K562 (cell line): ENCODE data around the gene GOT1. TPM values are rescaled to one million over a fixed set of nuclear protein-coding genes. Genes with fewer than 3 reads are reported as not detected.

Source experiments
- ATAC-seq: fragments of 200-7000 bp; cut with Tn5 transposase; 3 replicates; pipeline ENCODE4 v1.9.1; 2020; ENCODE audit warnings: moderate library complexity
- BruUV-seq: library from RNA; stranded (reverse); fragments of 400-500 nt; replicated peaks from 2 replicates; lab custom pipeline; 2021; lab: Mats Ljungman, UMichigan
- CTCF ChIA-PET: fragments of 300-600 bp; formaldehyde crosslinking; extraction: SDS; loops from one replicate; lab custom pipeline; 2021; ENCODE audit warnings: low intra/inter-chr PET ratio; lab: Yijun Ruan, JAX
- POLR2A ChIA-PET: fragments of 300-600, 350-650 bp; sonication (Branson Sonifier 250); formaldehyde crosslinking; extraction: SDS; loops from one replicate; lab custom pipeline; 2021; ENCODE audit warnings: antibody characterized with exemption, inconsistent platforms; lab: Yijun Ruan, JAX
- DNase-seq, 4 experiments: peaks; one replicate each; pipeline versions ENCODE4 v3.0.0 to v3.0.0-alpha.2; 2011 to 2018; ENCODE audit warnings: low spot score in 3 of 4, mixed read lengths in 3 of 4; ENCODE audit errors: extremely low read depth in 1 of 4
- FAIRE-seq: peaks from 2 replicates; lab custom pipeline; 2011; peaks lifted over from hg19 to GRCh38; lab: Jason Lieb, UNC
- H2AFZ ChIP-seq: 2 replicates; pipeline ENCODE4 v1.6.0; 2011; ENCODE audit warnings: low read depth, low read length, control low read depth, inconsistent platforms
- H3K27ac ChIP-seq: fragments of 200-600 bp; 3 replicates; pipeline ENCODE4 v1.8.0; 2011; ENCODE audit warnings: low read depth, mild to moderate bottlenecking, control low read depth, inconsistent platforms, low read length, moderate library complexity, mixed read lengths; ENCODE audit errors: extremely low read depth
- H3K27me3 ChIP-seq, 2 experiments: fragments of 300-600 bp in 1 of 2; 2 replicates in 1 of 2; 3 replicates in 1 of 2; pipeline versions ENCODE4 v1.6.0 to v1.8.0; 2011; ENCODE audit warnings: inconsistent platforms in 2 of 2, low read length in 2 of 2, mild to moderate bottlenecking in 1 of 2, mixed read lengths in 1 of 2, moderate library complexity in 1 of 2; ENCODE audit not compliant: control insufficient read depth in 2 of 2, insufficient read depth in 2 of 2
- H3K36me3 ChIP-seq: fragments of 300-600 bp; 3 replicates; pipeline ENCODE4 v1.8.0; 2011; ENCODE audit warnings: mild to moderate bottlenecking, low read length, inconsistent platforms; ENCODE audit not compliant: control insufficient read depth, insufficient read depth
- H3K4me1 ChIP-seq, 2 experiments: fragments of 200-600 bp in 1 of 2; replicated peaks in 1 of 2; 2 replicates in 1 of 2; 3 replicates in 1 of 2; pipeline versions ENCODE4 v1.5.1 to v1.8.0; 2011; ENCODE audit warnings: inconsistent platforms in 2 of 2, low read length in 2 of 2, mild to moderate bottlenecking in 1 of 2, mixed read lengths in 1 of 2, moderate library complexity in 1 of 2; ENCODE audit not compliant: control insufficient read depth in 2 of 2, insufficient read depth in 2 of 2
- H3K4me2 ChIP-seq: 2 replicates; pipeline ENCODE4 v1.6.1; 2011; ENCODE audit warnings: low read length, control low read depth, inconsistent platforms, mixed read lengths; ENCODE audit not compliant: insufficient read depth
- H3K4me3 ChIP-seq: fragments of 200-600 bp; sonication (generic), shearing (Covaris generic); 2 replicates; pipeline ENCODE4 v1.5.1; 2016; ENCODE audit warnings: control low read depth, inconsistent platforms
- H3K79me2 ChIP-seq: fragments of 200-600 bp; 3 replicates; pipeline ENCODE4 v1.8.0; 2011; ENCODE audit warnings: low read length, inconsistent platforms; ENCODE audit not compliant: control insufficient read depth, insufficient read depth
- H3K9ac ChIP-seq, 2 experiments: 2 replicates each; pipeline versions ENCODE4 v1.6.0 to v1.6.1; 2011; ENCODE audit warnings: low read depth in 2 of 2, low read length in 2 of 2, control low read depth in 1 of 2, inconsistent platforms in 1 of 2, mild to moderate bottlenecking in 1 of 2, mixed read lengths in 1 of 2; ENCODE audit not compliant: insufficient read depth in 1 of 2
- H3K9me1 ChIP-seq: one replicate; pipeline ENCODE4 v1.6.0; 2011; ENCODE audit warnings: inconsistent platforms, mild to moderate bottlenecking, low read length, moderate library complexity; ENCODE audit not compliant: control insufficient read depth, insufficient read depth
- H3K9me3 ChIP-seq: replicated peaks from 2 replicates; pipeline ENCODE4 v1.5.1; 2011; ENCODE audit warnings: low read depth, low read length, inconsistent platforms; ENCODE audit not compliant: control insufficient read depth, insufficient read depth
- H4K20me1 ChIP-seq: replicated peaks from 2 replicates; pipeline ENCODE4 v1.6.1; 2011; ENCODE audit warnings: low read length, inconsistent platforms, mixed read lengths; ENCODE audit not compliant: control insufficient read depth, insufficient read depth
- CSDE1 ChIP-seq, 2 experiments: fragments of 450-650 bp; IDR thresholded peaks; 2 replicates each; pipeline ENCODE4 v1.6.1; 2016; ENCODE audit warnings: mild to moderate bottlenecking in 1 of 2
- EHMT2 ChIP-seq: fragments of 450-650 bp; IDR thresholded peaks from 2 replicates; pipeline ENCODE4 v1.6.1; 2018; ENCODE audit warnings: antibody characterized with exemption
- HSF4 ChIP-seq: fragments of 250-450 bp; sonication (Bioruptor Pico); IDR thresholded peaks from 2 replicates; pipeline ENCODE4 v2.1.2; 2022; ENCODE audit warnings: mild to moderate bottlenecking, moderate library complexity, borderline replicate concordance
- KAT8 ChIP-seq: fragments of 450-650 bp; IDR thresholded peaks from 2 replicates; pipeline ENCODE4 v1.6.1; 2016; ENCODE audit warnings: low read depth, mild to moderate bottlenecking
- KDM1A ChIP-seq, 2 experiments: fragments of 450-650 bp; IDR thresholded peaks; 2 replicates each; pipeline ENCODE4 v1.6.1; 2016; ENCODE audit warnings: mild to moderate bottlenecking in 2 of 2
- MCM3 ChIP-seq: fragments of 450-650 bp; IDR thresholded peaks from 2 replicates; pipeline ENCODE4 v1.6.1; 2016
- NCOR1 ChIP-seq: fragments of 450-650 bp; IDR thresholded peaks from 2 replicates; pipeline ENCODE4 v1.6.1; 2016; ENCODE audit warnings: mild to moderate bottlenecking, moderate library complexity
- SAFB2 ChIP-seq: fragments of 200-400 bp; formaldehyde crosslinking; IDR thresholded peaks from 2 replicates; pipeline ENCODE4 v1.6.1; 2018; ENCODE audit warnings: borderline replicate concordance, low read length, low read depth, moderate library complexity; ENCODE audit not compliant: severe bottlenecking
- SMAD1 ChIP-seq: fragments of 150-350 bp; IDR thresholded peaks from 2 replicates; pipeline ENCODE4 v1.6.1; 2014; ENCODE audit warnings: low read length, low read depth; ENCODE audit not compliant: partially characterized antibody
- SRSF7 ChIP-seq: fragments of 200-400 bp; formaldehyde crosslinking; optimal IDR thresholded peaks from 2 replicates; pipeline ENCODE3; 2017; ENCODE audit warnings: mild to moderate bottlenecking, low read depth, low read length
- ZNF696 ChIP-seq: fragments of 250-450 bp; sonication (Bioruptor Pico); conservative IDR thresholded peaks from 2 replicates; pipeline ENCODE4 v1.4.0; 2020; ENCODE audit warnings: mild to moderate bottlenecking, moderate library complexity
- WGBS: fragments of 100-300 bp; shearing (Covaris generic); methylation state at CpG from one replicate; pipeline ENCODE4 v1.1.6; 2016; ENCODE audit warnings: low coverage, mixed read lengths; ENCODE audit not compliant: insufficient coverage; ENCODE audit errors: missing lambda C conversion rate; 5-methylcytosine and 5-hydroxymethylcytosine counted together
- in situ Hi-C: fragments of 300-500 bp; cut with MboI; formaldehyde crosslinking; loops from 4 replicates; pipeline ENCODE4 v1.15.0; 2018; ENCODE audit warnings: inconsistent platforms, mixed read lengths
- intact Hi-C: fragments of 100-400 bp; cut with micrococcal nuclease; formaldehyde crosslinking; loops from 2 replicates; pipeline ENCODE4 v1.14.2; 2022
- polyA plus RNA-seq, 8 experiments: library from polyadenylated mRNA; depleted of rRNA in 4 of 8; stranded (reverse) in 5 of 8; unstranded in 3 of 8; fragments of >200 nt; fragmentation: Nextera tagmentation in 2 of 8; fragmentation: Illumina TruSeq in 1 of 8; extraction: Ambion mirVana in 2 of 8; extraction: Trizol in 1 of 8; gene quantifications; 2 replicates each; pipeline versions ENCODE4 v1.2.1 to v1.2.3, GENCODE V29; 2011 to 2014; ENCODE audit warnings: inconsistent platforms in 1 of 8, missing spikeins in 1 of 8
- total RNA-seq, 7 experiments: library from RNA; depleted of rRNA in 6 of 7; stranded (reverse); fragments of >200 nt in 6 of 7; fragmentation: Illumina TruSeq in 2 of 7; extraction: Trizol in 2 of 7; gene quantifications; 2 replicates each; pipeline versions ENCODE4 v1.2.1 to v1.2.3, GENCODE V29; 2011 to 2021; ENCODE audit warnings: low replicate concordance in 1 of 7
- TF ChIP-seq, protein P1 (sequence below): fragments of 450-650 bp; formaldehyde crosslinking; IDR thresholded peaks from 2 replicates; pipeline ENCODE4 v1.4.0; 2022; ENCODE audit warnings: missing genetic modification characterization
- TF ChIP-seq, protein P2 (sequence below): fragments of 450-650 bp; IDR thresholded peaks from one replicate; pipeline ENCODE4 v1.6.1; 2018; ENCODE audit warnings: mild to moderate bottlenecking, moderate library complexity; ENCODE audit not compliant: partially characterized antibody

GOT1 gene
- total and polyA plus RNA-seq, 9 of the 15 experiments (the other 6 are each of a cell fraction or from before 2014, with no cell fraction given): 55.7 to 166 (median 75.4) TPM

DNA sequence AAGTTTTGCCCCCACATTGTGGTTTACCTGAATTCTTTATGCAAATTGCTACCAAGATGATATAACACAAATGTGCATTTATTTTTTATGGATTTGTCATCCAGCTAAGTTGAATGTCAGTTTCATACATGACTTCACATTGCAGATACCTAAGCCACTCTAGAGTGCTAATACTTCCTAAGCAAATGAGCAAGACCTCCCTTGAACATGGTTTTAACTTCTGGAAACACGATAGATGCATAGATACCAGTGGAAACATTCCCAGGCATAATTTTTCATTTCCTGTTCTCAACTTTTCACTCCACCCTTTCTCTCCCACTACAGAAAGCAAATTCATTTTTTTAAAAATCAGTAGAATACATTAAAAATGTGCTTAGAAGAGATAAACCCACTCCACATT lies 20.3 kb downstream of the GOT1 start:
- Histone ChIP-seq H3K4me1 (no peaks in the 10 kb centered on the region), H2AFZ (no peak overlapping the region), H3K36me3 (peaks cover 59% of the 10 kb centered on the region; the same call in 2 of the 3 replicates), H3K9ac (no peak overlapping the region), H3K9me3 (no peaks in the 10 kb centered on the region), H3K79me2 (peaks cover 31% of the 10 kb centered on the region), H4K20me1 (peaks cover 5% of the 10 kb centered on the region), H3K9me1 (no peaks in the 10 kb centered on the region), H3K4me2 (no peak overlapping the region), H3K27me3 (no peaks in the 10 kb centered on the region), H3K4me3 (no peak overlapping the region), H3K27ac (no peak overlapping the region)
- DNase-seq: no peak
- in situ Hi-C loops: no loop called here
- WGBS: 80% methylated on average over 1 of the region's 1 CpG
- TF ChIP-seq SAFB2 (no peak), EHMT2 (no peak), SMAD1 (no peak), SRSF7 (no peak), MCM3 (no peak), KDM1A (IDR thresholded peaks at IDR 0.05) (no peak), CSDE1 (IDR thresholded peaks at IDR 0.05) (no peak), NCOR1 (no peak), KAT8 (no peak), HSF4 (CRISPR knock-in tag) (no peak), ZNF696 (CRISPR knock-in tag) (no peak)
- TF ChIP-seq, protein P1, sequence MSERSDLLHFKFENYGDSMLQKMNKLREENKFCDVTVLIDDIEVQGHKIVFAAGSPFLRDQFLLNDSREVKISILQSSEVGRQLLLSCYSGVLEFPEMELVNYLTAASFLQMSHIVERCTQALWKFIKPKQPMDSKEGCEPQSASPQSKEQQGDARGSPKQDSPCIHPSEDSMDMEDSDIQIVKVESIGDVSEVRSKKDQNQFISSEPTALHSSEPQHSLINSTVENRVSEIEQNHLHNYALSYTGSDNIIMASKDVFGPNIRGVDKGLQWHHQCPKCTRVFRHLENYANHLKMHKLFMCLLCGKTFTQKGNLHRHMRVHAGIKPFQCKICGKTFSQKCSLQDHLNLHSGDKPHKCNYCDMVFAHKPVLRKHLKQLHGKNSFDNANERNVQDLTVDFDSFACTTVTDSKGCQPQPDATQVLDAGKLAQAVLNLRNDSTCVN: no peak
- TF ChIP-seq, protein P2, sequence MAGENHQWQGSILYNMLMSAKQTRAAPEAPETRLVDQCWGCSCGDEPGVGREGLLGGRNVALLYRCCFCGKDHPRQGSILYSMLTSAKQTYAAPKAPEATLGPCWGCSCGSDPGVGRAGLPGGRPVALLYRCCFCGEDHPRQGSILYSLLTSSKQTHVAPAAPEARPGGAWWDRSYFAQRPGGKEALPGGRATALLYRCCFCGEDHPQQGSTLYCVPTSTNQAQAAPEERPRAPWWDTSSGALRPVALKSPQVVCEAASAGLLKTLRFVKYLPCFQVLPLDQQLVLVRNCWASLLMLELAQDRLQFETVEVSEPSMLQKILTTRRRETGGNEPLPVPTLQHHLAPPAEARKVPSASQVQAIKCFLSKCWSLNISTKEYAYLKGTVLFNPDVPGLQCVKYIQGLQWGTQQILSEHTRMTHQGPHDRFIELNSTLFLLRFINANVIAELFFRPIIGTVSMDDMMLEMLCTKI: no peak
- POLR2A ChIA-PET: interaction anchor here (0.6 to 0.9 kb wide), 2 partner anchors 20 to 21 kb away, joined by 3 read pairs; partner anchors contain the start of gene GOT1
- no peak for ATAC-seq
- BruUV-seq: no TSS peak
- CTCF ChIA-PET: no interaction called here
- intact Hi-C loops: no loop called here
- no peak for FAIRE-seq
